Measurements from ENCODE around the gene TMUB1.

DNA sequence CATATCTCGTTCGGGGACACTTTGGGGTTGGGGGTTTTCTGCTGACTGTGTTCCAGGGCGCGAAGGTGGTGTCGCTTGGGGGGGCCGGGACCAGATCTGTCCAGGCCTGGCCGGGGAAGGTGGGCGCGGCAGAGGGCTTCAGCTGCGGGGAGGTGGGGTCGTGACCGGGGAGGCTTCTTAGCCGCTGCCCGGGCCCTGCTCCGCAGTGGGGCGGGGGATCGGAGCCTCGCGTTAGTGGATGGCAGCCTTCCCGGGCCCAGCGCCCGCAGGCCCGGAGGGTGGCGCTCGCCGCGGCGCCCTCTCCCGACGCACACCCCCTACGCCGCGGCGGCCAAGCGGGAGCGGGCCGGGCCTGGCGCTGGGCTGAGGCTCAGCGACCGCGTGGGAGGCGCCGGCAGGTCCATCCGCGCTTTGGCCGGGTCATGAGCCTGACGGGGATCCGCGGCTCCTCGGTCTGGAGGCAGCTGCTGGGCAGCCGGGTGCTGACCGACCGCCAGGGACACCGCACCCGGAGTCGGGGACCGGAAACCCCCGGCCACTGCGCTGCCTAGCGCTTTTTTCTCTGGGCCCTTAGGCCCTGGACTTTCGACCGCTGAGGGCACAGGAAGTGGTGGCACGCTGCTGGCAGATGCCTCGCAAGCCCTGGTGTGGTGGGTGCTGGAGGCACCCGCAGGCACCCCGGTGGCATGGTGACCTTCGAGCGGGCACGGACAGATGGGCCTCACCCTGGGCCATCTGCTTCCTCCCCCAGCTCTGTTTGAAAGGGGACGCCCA is 4.1 kb upstream of the TMUB1 start:
- TF ChIP-seq RAD21 (conservative IDR thresholded peaks at IDR 0.05 in 1 of 2, IDR thresholded peaks at IDR 0.05 in 1 of 2) (peak in 1 of 2 experiments; percentile 29; a peak in 1 of 5 replicates), ZC3H11A (IDR thresholded peaks at IDR 0.05) (no peak), CEBPB (IDR thresholded peaks at IDR 0.05) (no peak), ZFP36 (IDR thresholded peaks at IDR 0.05; ENCODE audit: borderline replicate concordance, partially characterized antibody) (no peak), POLR2AphosphoS2 (conservative IDR thresholded peaks at IDR 0.05; ENCODE audit: low read length) (no peak)
- TF ChIP-seq, protein P1, sequence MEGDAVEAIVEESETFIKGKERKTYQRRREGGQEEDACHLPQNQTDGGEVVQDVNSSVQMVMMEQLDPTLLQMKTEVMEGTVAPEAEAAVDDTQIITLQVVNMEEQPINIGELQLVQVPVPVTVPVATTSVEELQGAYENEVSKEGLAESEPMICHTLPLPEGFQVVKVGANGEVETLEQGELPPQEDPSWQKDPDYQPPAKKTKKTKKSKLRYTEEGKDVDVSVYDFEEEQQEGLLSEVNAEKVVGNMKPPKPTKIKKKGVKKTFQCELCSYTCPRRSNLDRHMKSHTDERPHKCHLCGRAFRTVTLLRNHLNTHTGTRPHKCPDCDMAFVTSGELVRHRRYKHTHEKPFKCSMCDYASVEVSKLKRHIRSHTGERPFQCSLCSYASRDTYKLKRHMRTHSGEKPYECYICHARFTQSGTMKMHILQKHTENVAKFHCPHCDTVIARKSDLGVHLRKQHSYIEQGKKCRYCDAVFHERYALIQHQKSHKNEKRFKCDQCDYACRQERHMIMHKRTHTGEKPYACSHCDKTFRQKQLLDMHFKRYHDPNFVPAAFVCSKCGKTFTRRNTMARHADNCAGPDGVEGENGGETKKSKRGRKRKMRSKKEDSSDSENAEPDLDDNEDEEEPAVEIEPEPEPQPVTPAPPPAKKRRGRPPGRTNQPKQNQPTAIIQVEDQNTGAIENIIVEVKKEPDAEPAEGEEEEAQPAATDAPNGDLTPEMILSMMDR (IDR thresholded peaks at IDR 0.05), result peak; percentile 54
- TF ChIP-seq, protein P2, sequence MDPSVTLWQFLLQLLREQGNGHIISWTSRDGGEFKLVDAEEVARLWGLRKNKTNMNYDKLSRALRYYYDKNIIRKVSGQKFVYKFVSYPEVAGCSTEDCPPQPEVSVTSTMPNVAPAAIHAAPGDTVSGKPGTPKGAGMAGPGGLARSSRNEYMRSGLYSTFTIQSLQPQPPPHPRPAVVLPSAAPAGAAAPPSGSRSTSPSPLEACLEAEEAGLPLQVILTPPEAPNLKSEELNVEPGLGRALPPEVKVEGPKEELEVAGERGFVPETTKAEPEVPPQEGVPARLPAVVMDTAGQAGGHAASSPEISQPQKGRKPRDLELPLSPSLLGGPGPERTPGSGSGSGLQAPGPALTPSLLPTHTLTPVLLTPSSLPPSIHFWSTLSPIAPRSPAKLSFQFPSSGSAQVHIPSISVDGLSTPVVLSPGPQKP (IDR thresholded peaks at IDR 0.05; ENCODE audit: low read depth, low read length), result no peak
- TF ChIP-seq, protein P3, sequence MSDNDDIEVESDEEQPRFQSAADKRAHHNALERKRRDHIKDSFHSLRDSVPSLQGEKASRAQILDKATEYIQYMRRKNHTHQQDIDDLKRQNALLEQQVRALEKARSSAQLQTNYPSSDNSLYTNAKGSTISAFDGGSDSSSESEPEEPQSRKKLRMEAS (IDR thresholded peaks at IDR 0.05), result peak; percentile 38
